Heart left ventricle (tissue), 16 donors: ENCODE measurements around the gene ULBP3. TPM values are rescaled to one million over a fixed set of nuclear protein-coding genes. Genes with fewer than 3 reads are reported as not detected.

Experiments used
- ATAC-seq, 4 donors: fragments of 200-7000 bp; cut with Tn5 transposase; one replicate each; pipeline ENCODE4 v1.9.1; 2020 to 2022; ENCODE audit warnings: moderate library complexity in 4 of 4, mild to moderate bottlenecking in 3 of 4, moderate number of reproducible peaks in 1 of 4
- DNase-seq, 5 donors: peaks; one replicate each; pipeline ENCODE4 v3.0.0-alpha.2; 2020
- H3K27ac ChIP-seq, 12 donors: fragments of 200-600 bp; sonication (generic) in 4 of 12; one replicate each; pipeline versions ENCODE4 v1.5.0 to v1.8.0; 2016 to 2022; ENCODE audit warnings: mild to moderate bottlenecking in 2 of 12
- H3K27me3 ChIP-seq, 9 donors: fragments of 200-600 bp; sonication (generic) in 2 of 9; one replicate each; pipeline versions ENCODE4 v1.5.1 to v1.8.0; 2016 to 2022; ENCODE audit warnings: mild to moderate bottlenecking in 3 of 9
- H3K36me3 ChIP-seq, 9 donors: fragments of 200-600 bp; sonication (generic) in 2 of 9; one replicate each; pipeline versions ENCODE4 v1.5.0 to v1.8.0; 2018 to 2022; ENCODE audit warnings: mild to moderate bottlenecking in 2 of 9
- H3K4me1 ChIP-seq, 12 donors: fragments of 200-600 bp; sonication (generic) in 4 of 12; one replicate each; pipeline versions ENCODE4 v1.5.0 to v1.8.0; 2016 to 2022; ENCODE audit warnings: mild to moderate bottlenecking in 3 of 12
- H3K4me3 ChIP-seq, 12 donors: fragments of 200-600 bp; sonication (generic) in 4 of 12; one replicate each; pipeline versions ENCODE4 v1.5.0 to v1.8.0; 2017 to 2022; ENCODE audit warnings: mild to moderate bottlenecking in 9 of 12, moderate library complexity in 4 of 12
- H3K9me3 ChIP-seq, 12 donors: fragments of 200-600 bp; sonication (generic) in 4 of 12; one replicate each; pipeline versions ENCODE4 v1.5.0 to v1.8.0; 2016 to 2022; ENCODE audit warnings: mild to moderate bottlenecking in 1 of 12
- POLR2A ChIP-seq, 2 donors: fragments of 450-650 bp; IDR thresholded peaks; one replicate each; pipeline ENCODE4 v1.6.1; 2017; ENCODE audit warnings: antibody characterized with exemption in 2 of 2, mild to moderate bottlenecking in 2 of 2, moderate library complexity in 2 of 2
- WGBS, 4 donors: extraction: QIAGEN DNeasy Blood & Tissue Kit in 2 of 4; methylation state at CpG; one replicate each; pipeline versions ENCODE4 v1.1.5 to v1.1.7; 2013 to 2018; 5-methylcytosine and 5-hydroxymethylcytosine counted together
- intact Hi-C, 10 donors: fragments of 100-400 bp; cut with DNase I; formaldehyde crosslinking; loops; one replicate each; pipeline versions ENCODE4 v1.11.1 to v1.14.2; 2022
- polyA plus RNA-seq, 2 donors: library from polyadenylated mRNA; stranded (reverse); fragments of 200-250 nt; gene quantifications; one replicate each; pipeline ENCODE4 v1.2.3, GENCODE V29; 2013
- total RNA-seq, 9 donors: library from RNA; depleted of rRNA in 2 of 9; stranded (reverse); fragments of >200 nt in 2 of 9; fragmentation: NEBNext Ultra II Directional in 3 of 9; extraction: Animal tissue kit (Norgen Biotek cat#: 25700) in 3 of 9; gene quantifications; one replicate each; pipeline versions ENCODE4 v1.1.0 to v1.2.4, GENCODE V29; 2016 to 2023
- TF ChIP-seq, protein P1 (sequence below), 12 donors: fragments of 200-600 bp; sonication (generic) in 4 of 12; IDR thresholded peaks; one replicate each; pipeline versions ENCODE4 v1.5.0 to v1.8.0; 2018 to 2022; ENCODE audit warnings: antibody characterized with exemption in 12 of 12, mild to moderate bottlenecking in 5 of 12
- donor health status: ischemic (EF 13 %, LVEDD 7.1; RV severe dilation, severe dysfunction).
- donor health status: healthy with polysubstance abuse.
- donor health status: DM: no; HTN: yes; CAD: no.
- donor health status: DM: no; HTN: no; CAD: no.
- donor health status: ischemic (EF 25% LVEDD 6.9; RV normal size, moderate dysfunction).
- donor health status: ischemic (EF 25% LVEDD 5.7; RV mildly dilated, moderate dysfunction).
- donor health status: healthy.
- donor health status: DM: yes; HTN: yes; CAD: no.
- donor health status: ischemic (EF 35%, LVEDD 5.7; RV mildly dilated, moderate dysfunction).
- donor health status: nonischemic (EF 11% LVEDD 7.7; RV severe dilation, severe dysfunction).
- donor health status: DM: yes; HTN: yes; CAD: no.
- donor health status: PGD.
- donor health status: ischemic (EF 29% LVEDD 5.4; RV normal size, mild dysfunction).
- donor health status: nonischemic (EF 23%, LVEDD 6.1; RV moderate dilation, normal function).

ULBP3 gene
- total and polyA plus RNA-seq, 11 donors: 0.72 to 3.6 (median 1.3) TPM; not detected in 1

DNA sequence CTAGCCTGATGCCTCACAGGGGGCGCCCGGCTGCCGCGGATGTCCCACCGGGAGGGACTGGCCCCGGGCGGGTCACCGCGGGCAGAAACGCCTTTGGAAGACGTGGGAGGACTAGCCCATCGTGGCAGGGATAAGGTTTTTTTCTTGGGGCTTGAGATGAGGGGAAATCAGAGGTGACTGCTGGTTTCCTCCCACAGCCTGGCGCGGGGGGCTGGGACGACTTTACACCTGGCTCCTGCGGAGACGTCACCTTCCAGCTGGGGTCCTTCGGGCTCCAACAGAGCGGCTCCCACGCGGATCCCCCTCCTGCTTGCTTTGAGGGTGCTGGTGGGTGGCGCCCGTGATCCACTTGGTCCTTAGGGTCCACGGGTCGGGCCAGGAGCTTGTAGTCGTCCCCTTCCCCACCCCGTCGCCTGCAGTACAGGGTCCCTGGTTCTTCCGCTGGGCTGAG lies 11.4 kb downstream of the ULBP3 start:
- no peak overlapping the region for H3K27ac ChIP-seq
- H3K4me1 ChIP-seq: no peaks in the 10 kb centered on the region
- no peak for ATAC-seq
- H3K4me3 ChIP-seq: no peak overlapping the region
- no peak for DNase-seq
- intact Hi-C loops: no loop called here
- 69 to 80% (median 74%) methylated on average over 26 to 29 of the region's 29 CpGs for WGBS, 4 donors
- peaks cover 0 to 44% (median 5%) of the 10 kb centered on the region in 9 donors for H3K27me3 ChIP-seq
- no peaks in the 10 kb centered on the region for H3K36me3 ChIP-seq
- H3K9me3 ChIP-seq: no peaks in the 10 kb centered on the region
- TF ChIP-seq, protein P1, sequence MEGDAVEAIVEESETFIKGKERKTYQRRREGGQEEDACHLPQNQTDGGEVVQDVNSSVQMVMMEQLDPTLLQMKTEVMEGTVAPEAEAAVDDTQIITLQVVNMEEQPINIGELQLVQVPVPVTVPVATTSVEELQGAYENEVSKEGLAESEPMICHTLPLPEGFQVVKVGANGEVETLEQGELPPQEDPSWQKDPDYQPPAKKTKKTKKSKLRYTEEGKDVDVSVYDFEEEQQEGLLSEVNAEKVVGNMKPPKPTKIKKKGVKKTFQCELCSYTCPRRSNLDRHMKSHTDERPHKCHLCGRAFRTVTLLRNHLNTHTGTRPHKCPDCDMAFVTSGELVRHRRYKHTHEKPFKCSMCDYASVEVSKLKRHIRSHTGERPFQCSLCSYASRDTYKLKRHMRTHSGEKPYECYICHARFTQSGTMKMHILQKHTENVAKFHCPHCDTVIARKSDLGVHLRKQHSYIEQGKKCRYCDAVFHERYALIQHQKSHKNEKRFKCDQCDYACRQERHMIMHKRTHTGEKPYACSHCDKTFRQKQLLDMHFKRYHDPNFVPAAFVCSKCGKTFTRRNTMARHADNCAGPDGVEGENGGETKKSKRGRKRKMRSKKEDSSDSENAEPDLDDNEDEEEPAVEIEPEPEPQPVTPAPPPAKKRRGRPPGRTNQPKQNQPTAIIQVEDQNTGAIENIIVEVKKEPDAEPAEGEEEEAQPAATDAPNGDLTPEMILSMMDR (IDR thresholded peaks at IDR 0.05): no peak
- no peak for TF ChIP-seq POLR2A (IDR thresholded peaks at IDR 0.05)

DNA sequence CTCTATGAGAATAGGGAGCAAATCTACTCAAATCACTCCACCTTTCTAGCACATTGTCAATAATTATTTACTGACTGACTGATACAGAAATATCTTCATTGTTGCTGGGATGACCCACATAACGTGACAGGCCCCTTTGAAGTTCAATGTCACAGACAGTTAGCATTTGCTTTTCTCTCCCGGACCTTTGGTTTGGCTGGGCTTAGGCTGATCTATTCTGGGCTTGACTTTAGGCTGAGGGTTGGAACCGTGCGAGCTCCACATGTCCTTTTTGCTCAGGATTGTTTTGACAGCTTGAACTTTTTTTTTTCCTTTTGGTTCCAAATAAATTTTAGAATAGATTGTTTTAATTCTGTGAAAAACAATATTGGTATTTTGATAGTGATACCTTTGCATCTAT lies 12.0 kb downstream of the ULBP3 start:
- Histone ChIP-seq H3K36me3 (no peaks in the 10 kb centered on the region), H3K4me1 (no peaks in the 10 kb centered on the region), H3K27ac (no peak overlapping the region), H3K4me3 (no peak overlapping the region), H3K27me3 (peaks cover 0 to 50% (median 9%) of the 10 kb centered on the region in 9 donors), H3K9me3 (no peaks in the 10 kb centered on the region)
- 59 to 66% (median 63%) methylated on average over 4 of the region's 4 CpGs for WGBS, 4 donors
- no peak for TF ChIP-seq POLR2A (IDR thresholded peaks at IDR 0.05)
- TF ChIP-seq, protein P1 (IDR thresholded peaks at IDR 0.05): no peak
- intact Hi-C loops: no loop called here
- DNase-seq (no peak), ATAC-seq (no peak)

DNA sequence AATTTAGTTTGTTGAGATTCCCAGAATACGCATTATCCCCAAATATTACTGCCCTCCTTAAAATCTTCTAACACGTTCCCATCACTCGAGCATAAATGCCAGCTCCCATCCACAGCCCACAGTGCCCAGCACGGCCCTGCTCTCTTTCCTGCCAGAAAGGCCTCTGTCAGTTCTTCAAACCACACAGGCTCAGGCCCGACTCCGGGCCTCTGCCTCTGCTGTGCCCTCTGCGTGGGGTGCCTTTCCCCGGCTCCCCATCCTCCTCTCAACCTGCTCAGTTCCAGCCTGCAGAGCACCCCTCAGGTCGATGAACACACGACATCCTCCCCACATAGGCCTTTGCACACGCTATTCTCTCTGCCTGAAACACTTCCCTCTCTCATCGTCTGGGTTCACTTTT lies 12.8 kb downstream of the ULBP3 start:
- ATAC-seq (no peak), DNase-seq (no peak)
- Histone ChIP-seq H3K27me3 (peaks cover 0 to 50% (median 9%) of the 10 kb centered on the region in 9 donors), H3K36me3 (no peaks in the 10 kb centered on the region), H3K9me3 (no peaks in the 10 kb centered on the region), H3K27ac (no peak overlapping the region), H3K4me3 (no peak overlapping the region), H3K4me1 (no peaks in the 10 kb centered on the region)
- intact Hi-C loops: no loop called here
- 75 to 91% (median 81%) methylated on average over 12 of the region's 12 CpGs for WGBS, 4 donors
- TF ChIP-seq, protein P1 (IDR thresholded peaks at IDR 0.05): no peak
- no peak for TF ChIP-seq POLR2A (IDR thresholded peaks at IDR 0.05)

DNA sequence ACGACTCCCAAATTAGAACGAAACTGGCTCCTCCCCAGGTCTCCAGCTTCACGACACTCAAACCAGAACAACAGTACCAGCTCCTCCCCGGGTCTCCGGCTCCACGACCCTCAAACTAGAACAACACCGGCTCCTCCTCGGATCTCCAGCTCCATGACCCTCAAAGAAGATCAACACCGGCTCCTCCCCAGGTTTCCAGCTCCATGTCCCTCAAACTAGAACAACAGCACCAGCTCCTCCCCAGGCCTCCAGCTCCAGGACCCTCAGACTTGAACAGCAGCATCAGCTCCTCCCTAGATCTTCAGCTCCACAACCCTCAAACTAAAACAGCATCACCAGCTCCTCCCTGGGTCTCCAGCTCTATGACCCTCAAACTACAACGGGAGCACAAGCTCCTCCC lies 13.8 kb downstream of the ULBP3 start:
- Histone ChIP-seq H3K27me3 (peaks cover 0 to 50% (median 9%) of the 10 kb centered on the region in 9 donors), H3K9me3 (no peaks in the 10 kb centered on the region), H3K4me3 (no peak overlapping the region), H3K4me1 (no peaks in the 10 kb centered on the region), H3K27ac (no peak overlapping the region), H3K36me3 (no peaks in the 10 kb centered on the region)
- no peak for TF ChIP-seq POLR2A (IDR thresholded peaks at IDR 0.05)
- TF ChIP-seq, protein P1 (IDR thresholded peaks at IDR 0.05): no peak
- DNase-seq: no peak
- intact Hi-C loops: no loop called here
- 81 to 87% (median 86%) methylated on average over 10 of the region's 10 CpGs for whole genome bisulfite sequencing, 4 donors
- no peak for ATAC-seq
